ENCODE data around the gene SELENOP.
"Not testable (repeated sequence)": the region's sequence is repeated elsewhere in the genome, so short reads cannot be mapped to it uniquely, and the experiment has no call there.

The SELENOP gene

DNA sequence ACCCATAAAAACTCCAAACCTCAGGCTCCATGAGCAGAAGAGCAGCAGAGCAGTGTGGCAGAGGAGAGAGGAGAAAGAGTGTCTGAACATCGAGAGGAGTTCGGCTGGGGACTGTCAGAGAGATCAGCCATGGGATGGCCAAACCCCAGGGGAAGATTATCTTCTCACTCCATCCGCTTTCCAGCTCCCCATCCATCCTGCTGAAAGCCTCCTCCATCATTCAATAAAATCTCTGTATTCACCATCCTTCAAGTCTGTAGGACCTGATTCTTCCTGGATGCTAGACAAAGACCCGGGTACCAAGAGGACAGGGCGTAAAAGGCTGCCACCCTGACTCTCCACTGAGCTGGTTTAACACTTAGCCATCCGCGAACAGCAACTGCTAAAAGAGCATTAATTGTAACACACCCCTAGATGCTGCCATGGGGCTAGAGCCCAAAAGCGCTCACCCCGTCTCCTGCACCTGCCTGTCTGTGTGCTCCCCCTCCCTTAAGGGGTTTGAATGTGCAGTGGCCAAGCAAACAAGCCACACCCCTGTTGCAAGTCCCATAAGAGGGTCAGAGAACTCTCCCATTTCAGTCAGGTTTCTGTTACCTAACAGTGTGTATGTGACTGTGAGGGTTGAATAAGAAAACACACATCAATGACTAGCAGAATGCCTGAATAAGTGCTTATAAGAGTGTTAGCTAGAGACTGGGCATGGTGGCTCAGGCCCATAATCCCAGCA lies 13.9 kb upstream of the SELENOP start:
- TF ChIP-seq, protein P1, sequence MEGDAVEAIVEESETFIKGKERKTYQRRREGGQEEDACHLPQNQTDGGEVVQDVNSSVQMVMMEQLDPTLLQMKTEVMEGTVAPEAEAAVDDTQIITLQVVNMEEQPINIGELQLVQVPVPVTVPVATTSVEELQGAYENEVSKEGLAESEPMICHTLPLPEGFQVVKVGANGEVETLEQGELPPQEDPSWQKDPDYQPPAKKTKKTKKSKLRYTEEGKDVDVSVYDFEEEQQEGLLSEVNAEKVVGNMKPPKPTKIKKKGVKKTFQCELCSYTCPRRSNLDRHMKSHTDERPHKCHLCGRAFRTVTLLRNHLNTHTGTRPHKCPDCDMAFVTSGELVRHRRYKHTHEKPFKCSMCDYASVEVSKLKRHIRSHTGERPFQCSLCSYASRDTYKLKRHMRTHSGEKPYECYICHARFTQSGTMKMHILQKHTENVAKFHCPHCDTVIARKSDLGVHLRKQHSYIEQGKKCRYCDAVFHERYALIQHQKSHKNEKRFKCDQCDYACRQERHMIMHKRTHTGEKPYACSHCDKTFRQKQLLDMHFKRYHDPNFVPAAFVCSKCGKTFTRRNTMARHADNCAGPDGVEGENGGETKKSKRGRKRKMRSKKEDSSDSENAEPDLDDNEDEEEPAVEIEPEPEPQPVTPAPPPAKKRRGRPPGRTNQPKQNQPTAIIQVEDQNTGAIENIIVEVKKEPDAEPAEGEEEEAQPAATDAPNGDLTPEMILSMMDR (IDR thresholded peaks at IDR 0.05; ENCODE audit: unreplicated experiment in 3 of 3), result no peak
- H3K27ac Mint-ChIP-seq, result peak overlapping the region in 1 of 3 experiments; percentile 71
- H3K9me3 Mint-ChIP-seq, result no peaks in the 10 kb centered on the region
- H3K4me3 Mint-ChIP-seq, result no peak overlapping the region
- H3K36me3 Mint-ChIP-seq (ENCODE audit: low read depth), result no peaks in the 10 kb centered on the region
- peaks cover 22% of the 10 kb centered on the region for H3K4me1 Mint-ChIP-seq
- H3K27me3 Mint-ChIP-seq (ENCODE audit: low read depth), result no peaks in the 10 kb centered on the region

DNA sequence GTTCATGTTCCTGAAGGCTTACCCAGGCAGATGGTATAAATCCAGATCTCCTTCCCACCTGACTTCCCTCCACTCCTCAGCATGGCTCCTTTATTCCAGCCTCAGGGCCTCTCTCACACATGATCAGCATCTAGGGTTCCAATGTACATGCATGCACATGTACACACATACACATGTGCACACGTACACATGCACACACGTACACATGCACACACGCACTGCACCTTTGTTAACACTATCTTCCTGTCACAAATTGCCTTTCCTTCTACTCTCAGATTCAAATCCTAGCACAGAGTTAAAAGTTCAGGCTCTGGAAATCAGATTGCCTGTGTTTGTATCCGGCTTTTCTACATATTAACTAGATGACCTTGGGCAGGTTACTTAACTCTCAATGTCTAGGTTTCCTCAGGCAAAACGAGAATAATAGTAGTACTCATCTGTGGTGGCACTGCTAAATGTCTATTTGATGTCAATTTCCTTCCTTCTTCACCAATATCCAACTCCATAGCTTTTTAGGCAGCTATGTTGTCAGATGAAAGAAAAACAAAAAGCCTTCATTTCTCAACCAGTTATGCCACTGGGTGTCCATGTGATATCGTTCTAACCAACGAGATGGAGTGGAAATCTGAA lies 12.8 kb upstream of the SELENOP start:
- Mint-ChIP-seq H3K4me3 (no peak overlapping the region), H3K9me3 (no peaks in the 10 kb centered on the region), H3K27me3 (ENCODE audit: low read depth) (no peaks in the 10 kb centered on the region), H3K27ac (peak overlapping the region in 2 of 3 experiments; percentile 59 to 73), H3K4me1 (peaks cover 20% of the 10 kb centered on the region), H3K36me3 (ENCODE audit: low read depth) (no peaks in the 10 kb centered on the region)
- TF ChIP-seq, protein P1 (IDR thresholded peaks at IDR 0.05; ENCODE audit: unreplicated experiment in 3 of 3), result no peak

DNA sequence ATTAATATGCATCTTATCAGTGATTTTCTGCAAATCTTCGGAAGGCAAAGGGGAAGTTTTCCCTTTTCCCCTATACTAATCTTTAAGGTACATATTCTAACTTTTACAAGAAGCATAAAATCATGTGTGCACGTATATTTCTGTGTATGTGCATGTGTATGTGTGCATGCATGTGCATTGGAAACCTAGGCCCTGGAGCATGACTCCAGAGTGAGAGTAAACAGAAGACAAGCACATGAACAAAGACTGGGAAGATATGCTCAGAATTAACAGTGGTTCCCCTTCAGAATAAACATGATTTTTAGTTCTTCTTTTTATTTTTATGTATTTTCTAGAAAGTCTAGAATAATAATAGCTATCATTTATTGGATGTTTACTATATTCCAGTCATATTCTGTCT lies 10.9 kb upstream of the SELENOP start:
- Mint-ChIP-seq H3K4me1 (peaks cover 8% of the 10 kb centered on the region), H3K36me3 (ENCODE audit: low read depth) (no peaks in the 10 kb centered on the region), H3K9me3 (no peaks in the 10 kb centered on the region), H3K27ac (no peak overlapping the region), H3K4me3 (no peak overlapping the region), H3K27me3 (ENCODE audit: low read depth) (no peaks in the 10 kb centered on the region)
- TF ChIP-seq, protein P1 (IDR thresholded peaks at IDR 0.05; ENCODE audit: unreplicated experiment in 3 of 3), result no peak

DNA sequence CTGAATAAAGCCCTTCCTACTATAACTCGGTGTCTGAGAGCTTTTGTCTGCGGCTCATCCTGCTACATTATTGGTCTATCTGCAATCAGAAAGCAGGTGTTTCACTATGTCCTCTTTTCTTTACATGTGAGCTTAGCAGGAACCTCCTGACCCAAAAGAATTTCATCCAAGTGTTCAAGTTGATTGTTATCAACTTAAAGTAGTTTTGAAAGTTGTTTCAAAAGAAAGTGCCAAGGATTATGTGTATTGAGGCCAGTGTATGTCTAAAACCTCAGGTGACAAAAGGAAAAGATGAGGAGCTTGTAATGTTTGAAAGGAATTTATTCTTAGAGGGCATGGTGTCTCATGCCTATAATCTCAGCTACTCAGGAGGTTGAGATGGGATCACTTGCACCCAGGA lies 8.1 kb upstream of the SELENOP start:
- no peaks in the 10 kb centered on the region for H3K4me1 Mint-ChIP-seq
- no peaks in the 10 kb centered on the region for H3K9me3 Mint-ChIP-seq
- TF ChIP-seq, protein P1 (IDR thresholded peaks at IDR 0.05; ENCODE audit: unreplicated experiment in 3 of 3), result no peak
- H3K27ac Mint-ChIP-seq, result no peak overlapping the region
- H3K36me3 Mint-ChIP-seq (ENCODE audit: low read depth), result no peaks in the 10 kb centered on the region
- H3K27me3 Mint-ChIP-seq (ENCODE audit: low read depth), result no peaks in the 10 kb centered on the region
- H3K4me3 Mint-ChIP-seq, result no peak overlapping the region

DNA sequence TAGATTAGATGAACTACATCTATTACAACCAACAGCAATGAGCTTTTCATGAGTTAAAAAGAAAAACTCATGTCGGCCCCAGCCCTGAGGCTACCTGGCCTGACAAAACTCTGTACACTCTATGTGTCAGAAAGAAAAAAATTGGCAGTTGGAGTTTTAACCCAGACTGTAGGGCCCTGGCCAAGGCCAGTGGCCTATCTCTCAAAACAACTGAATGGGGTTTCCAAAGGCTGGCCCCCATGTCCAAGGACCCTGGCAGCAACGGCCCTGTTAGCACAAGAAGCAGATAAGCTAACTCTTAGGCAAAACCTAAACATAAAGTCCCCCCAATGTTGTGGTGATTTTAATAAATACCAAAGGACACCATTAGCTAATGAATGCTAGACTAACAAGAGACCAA lies 4.9 kb upstream of the SELENOP start:
- H3K9me3 Mint-ChIP-seq; H3K36me3 Mint-ChIP-seq (ENCODE audit: low read depth); H3K27ac Mint-ChIP-seq; H3K27me3 Mint-ChIP-seq (ENCODE audit: low read depth); H3K4me3 Mint-ChIP-seq: not testable (repeated sequence)
- H3K4me1 Mint-ChIP-seq, result peaks cover 14% of the 10 kb centered on the region

DNA sequence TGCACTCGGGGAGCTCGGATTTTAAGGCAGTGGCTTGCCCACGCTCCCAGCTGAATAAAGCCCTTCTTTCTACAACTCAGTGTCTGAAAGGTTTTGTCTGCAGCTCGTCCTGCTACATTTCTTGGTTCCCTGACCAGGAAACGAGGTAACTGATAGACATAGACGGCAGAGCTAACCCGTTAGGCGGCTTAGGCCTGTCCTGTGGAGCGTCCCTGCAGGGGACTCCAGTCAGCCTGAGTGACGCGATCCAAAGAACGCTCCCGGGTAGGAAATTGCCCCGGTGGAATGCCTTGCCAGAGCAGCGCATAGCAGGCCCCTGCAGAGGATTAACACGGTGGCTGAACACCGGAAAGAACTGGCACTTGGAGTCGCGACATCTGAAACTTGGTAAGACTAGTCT lies 1.8 kb upstream of the SELENOP start:
- TF ChIP-seq, protein P1 (IDR thresholded peaks at IDR 0.05; ENCODE audit: unreplicated experiment in 3 of 3), result no peak
- Mint-ChIP-seq H3K36me3 (ENCODE audit: low read depth) (peaks cover 8% of the 10 kb centered on the region), H3K27ac (peak overlapping the region; percentile 98 to 100 (median 99)), H3K4me1 (peaks cover 27% of the 10 kb centered on the region), H3K4me3 (peak overlapping the region in 1 of 3 experiments; percentile 39), H3K27me3 (ENCODE audit: low read depth) (no peaks in the 10 kb centered on the region), H3K9me3 (no peaks in the 10 kb centered on the region)
